HCT116 (cell line): ENCODE results near the gene PDE1A. TPM values are rescaled to one million over a fixed set of nuclear protein-coding genes. Genes with fewer than 3 reads are reported as not detected.

ENCODE experiments used
- ATAC-seq: fragments of 200-7000 bp; cut with Tn5 transposase; 2 replicates; pipeline ENCODE4 v1.9.1; 2020; ENCODE audit warnings: mild to moderate bottlenecking, moderate library complexity
- BruUV-seq: library from RNA; stranded (reverse); fragments of 400-500 nt; replicated peaks from 2 replicates; lab custom pipeline; 2021; lab: Mats Ljungman, UMichigan
- CTCF ChIA-PET: fragments of 300-600 bp; sonication (Branson Sonifier 250); formaldehyde crosslinking; loops from one replicate; lab custom pipeline; 2021; ENCODE audit warnings: antibody characterized with exemption; lab: Charles Lee
- POLR2A ChIA-PET: fragments of 300-600, 350-600 bp; sonication (Branson Sonifier 250); formaldehyde crosslinking; loops from one replicate; lab custom pipeline; 2021; ENCODE audit warnings: antibody characterized with exemption; lab: Charles Lee
- RAD21 ChIA-PET, 2 experiments: fragments of 300-600 bp; sonication (Branson Sonifier 250); formaldehyde crosslinking; loops; one replicate each; lab custom pipeline; 2023; ENCODE audit warnings: low total read pairs in 2 of 2; ENCODE audit not compliant: uncharacterized antibody in 2 of 2, unreplicated experiment in 2 of 2, low non-redundant PET in 1 of 2; lab: Charles Lee
- DNase-seq: peaks from one replicate; pipeline ENCODE4 v3.0.0-alpha.2; 2010; ENCODE audit warnings: low read depth, low spot score
- H2AFZ ChIP-seq: fragments of 200-600 bp; shearing (Covaris generic), sonication (generic); 2 replicates; pipeline ENCODE4 v1.6.1; 2017; ENCODE audit warnings: low read depth, mixed run types, mixed read lengths, antibody characterized with exemption, low read length; ENCODE audit not compliant: poor library complexity, severe bottlenecking
- H3K27ac ChIP-seq: 2 replicates; pipeline ENCODE4 v1.5.1; 2012; ENCODE audit warnings: low read depth, low read length
- H3K27me3 ChIP-seq: fragments of 200-600 bp; sonication (generic); 2 replicates; pipeline ENCODE4 v1.6.1; 2016; ENCODE audit warnings: mixed run types, low read length, mixed read lengths; ENCODE audit not compliant: insufficient read depth
- H3K36me3 ChIP-seq, 2 experiments: fragments of 200-500 bp in 1 of 2; fragments of 200-600 bp in 1 of 2; sonication (Bioruptor generic) in 1 of 2; sonication (generic) in 1 of 2; 2 replicates each; pipeline versions ENCODE4 v1.5.1 to v1.6.1; 2014 to 2016; ENCODE audit warnings: low read length in 2 of 2, inconsistent platforms in 1 of 2, mixed read lengths in 1 of 2, mixed run types in 1 of 2; ENCODE audit not compliant: insufficient read depth in 2 of 2, control insufficient read depth in 1 of 2
- H3K4me1 ChIP-seq, 2 experiments: fragments of 200-600 bp in 1 of 2; sonication (generic) in 1 of 2; 2 replicates each; pipeline versions ENCODE4 v1.5.1 to v1.6.1; 2012 to 2017; ENCODE audit warnings: low read length in 2 of 2, inconsistent platforms in 1 of 2, mild to moderate bottlenecking in 1 of 2, mixed read lengths in 1 of 2, mixed run types in 1 of 2, moderate library complexity in 1 of 2; ENCODE audit not compliant: insufficient read depth in 2 of 2, control insufficient read depth in 1 of 2
- H3K4me2 ChIP-seq: fragments of 200-600 bp; sonication (generic); 2 replicates; pipeline ENCODE4 v1.6.1; 2017; ENCODE audit warnings: mixed run types, low read length, mixed read lengths
- H3K4me3 ChIP-seq, 2 experiments: fragments of 200-600 bp in 1 of 2; sonication (generic) in 1 of 2; replicated peaks in 1 of 2; 2 replicates each; pipeline ENCODE4 v1.5.1; 2011 to 2016; ENCODE audit warnings: low read length in 2 of 2, control low read depth in 1 of 2, low read depth in 1 of 2, mild to moderate bottlenecking in 1 of 2, mixed read lengths in 1 of 2, mixed run types in 1 of 2
- H3K79me2 ChIP-seq: fragments of 200-600 bp; sonication (generic); 2 replicates; pipeline ENCODE4 v1.6.1; 2017; ENCODE audit warnings: mild to moderate bottlenecking, mixed run types, low read length, moderate library complexity, mixed read lengths; ENCODE audit not compliant: insufficient read depth
- H3K9ac ChIP-seq: fragments of 200-600 bp; sonication (generic); 2 replicates; pipeline ENCODE4 v1.6.1; 2016; ENCODE audit warnings: low read length, mixed read lengths
- H3K9me2 ChIP-seq: fragments of 200-600 bp; sonication (generic), shearing (Covaris generic); 2 replicates; pipeline ENCODE4 v1.6.1; 2017; ENCODE audit warnings: mixed run types, mild to moderate bottlenecking, moderate library complexity; ENCODE audit not compliant: insufficient read depth
- H3K9me3 ChIP-seq, 2 experiments: fragments of 200-500 bp in 1 of 2; fragments of 200-600 bp in 1 of 2; sonication (Bioruptor generic) in 1 of 2; sonication (generic) in 1 of 2; 2 replicates each; pipeline ENCODE4 v1.6.1; 2014 to 2017; ENCODE audit warnings: low read length in 2 of 2, mixed read lengths in 2 of 2, inconsistent platforms in 1 of 2, low read depth in 1 of 2, mild to moderate bottlenecking in 1 of 2, mixed run types in 1 of 2, moderate library complexity in 1 of 2; ENCODE audit not compliant: control insufficient read depth in 1 of 2, insufficient read depth in 1 of 2
- H4K20me1 ChIP-seq: fragments of 200-600 bp; sonication (generic), shearing (Covaris generic); 2 replicates; pipeline ENCODE4 v1.6.1; 2017; ENCODE audit warnings: mixed run types, mild to moderate bottlenecking, moderate library complexity; ENCODE audit not compliant: insufficient read depth
- CBX3 ChIP-seq: IDR thresholded peaks from 2 replicates; pipeline ENCODE4 v1.6.1; 2012; ENCODE audit warnings: low read depth
- ELF1 ChIP-seq: IDR thresholded peaks from 2 replicates; pipeline ENCODE4 v1.6.1; 2012; ENCODE audit warnings: low read depth, borderline replicate concordance
- FOSL1 ChIP-seq: IDR thresholded peaks from 2 replicates; pipeline ENCODE4 v1.6.1; 2012; ENCODE audit warnings: low read depth
- JUND ChIP-seq: IDR thresholded peaks from 2 replicates; pipeline ENCODE4 v1.6.1; 2012
- POLR2AphosphoS5 ChIP-seq: IDR thresholded peaks from 2 replicates; pipeline ENCODE4 v1.6.1; 2011; ENCODE audit warnings: mild to moderate bottlenecking, low read depth, low read length, moderate library complexity
- SIN3A ChIP-seq: IDR thresholded peaks from 2 replicates; pipeline ENCODE4 v1.6.1; 2012; ENCODE audit warnings: low read depth
- SP1 ChIP-seq: IDR thresholded peaks from 2 replicates; pipeline ENCODE4 v1.6.1; 2012; ENCODE audit warnings: low read depth
- SRF ChIP-seq: IDR thresholded peaks from 2 replicates; pipeline ENCODE4 v1.6.1; 2012; ENCODE audit warnings: low read depth
- TCF7L2 ChIP-seq: IDR thresholded peaks from 2 replicates; pipeline ENCODE4 v1.7.0; 2011; ENCODE audit warnings: borderline replicate concordance, inconsistent platforms; ENCODE audit not compliant: insufficient read depth, insufficient read length; ENCODE audit errors: extremely low read depth
- YY1 ChIP-seq: IDR thresholded peaks from 2 replicates; pipeline ENCODE4 v1.6.1; 2011; ENCODE audit warnings: low read length, low read depth, moderate library complexity, mild to moderate bottlenecking; ENCODE audit not compliant: insufficient replicate concordance; ENCODE audit errors: extremely low read depth
- ZFX ChIP-seq: fragments of 450-650 bp; IDR thresholded peaks from 2 replicates; pipeline ENCODE4 v1.6.1; 2017
- ZNF274 ChIP-seq: fragments of 200-500 bp; sonication (Bioruptor generic); IDR thresholded peaks from 2 replicates; pipeline ENCODE4 v1.6.1; 2014; ENCODE audit warnings: mild to moderate bottlenecking, low read depth, low read length, inconsistent platforms
- intact Hi-C: fragments of 100-400 bp; cut with micrococcal nuclease; formaldehyde crosslinking; loops from 2 replicates; pipeline ENCODE4 v1.10.0; 2022
- total RNA-seq: library from RNA; stranded (reverse); gene quantifications from one replicate; pipeline ENCODE4 v1.2.1, GENCODE V29; 2021; ENCODE audit not compliant: unreplicated experiment
- TF ChIP-seq, protein P1 (sequence below), 3 experiments: fragments of 200-600 bp in 1 of 3; sonication (generic) in 1 of 3; IDR thresholded peaks in 2 of 3; conservative IDR thresholded peaks in 1 of 3; 2 replicates each; pipeline ENCODE4 v1.5.1; 2012 to 2017; ENCODE audit warnings: low read depth in 2 of 3, low read length in 2 of 3, antibody characterized with exemption in 1 of 3, borderline replicate concordance in 1 of 3, control low read depth in 1 of 3, mild to moderate bottlenecking in 1 of 3, mixed read lengths in 1 of 3, mixed run types in 1 of 3, moderate library complexity in 1 of 3; ENCODE audit not compliant: insufficient read depth in 1 of 3
- TF ChIP-seq, protein P2 (sequence below): IDR thresholded peaks from 2 replicates; pipeline ENCODE4 v1.6.1; 2012

Gene PDE1A
- total RNA-seq, 1 experiment from 2014 or later = 0.12 TPM

DNA sequence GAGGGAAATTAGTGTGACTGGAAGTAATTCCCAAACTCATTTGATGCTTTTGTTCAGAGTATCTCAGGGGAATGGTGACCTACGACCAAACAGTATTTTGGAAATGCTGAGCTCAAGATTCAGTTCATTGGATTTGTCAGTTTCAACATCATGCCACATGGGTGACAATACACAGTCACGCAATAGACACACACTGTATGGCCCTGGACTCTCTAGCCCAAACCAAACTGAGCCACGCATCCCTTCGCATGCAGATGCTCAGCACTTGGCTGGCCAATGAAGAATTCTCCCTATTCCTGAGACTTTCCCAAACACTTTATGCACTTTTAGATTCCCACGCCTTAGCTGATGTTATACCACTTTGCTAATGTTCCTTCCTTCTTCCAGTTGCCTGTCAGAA, 10.0 kb downstream of the PDE1A start:
- RAD21 ChIA-PET = no interaction called here
- Histone ChIP-seq H4K20me1 (no peaks in the 10 kb centered on the region), H3K36me3 (no peaks in the 10 kb centered on the region), H3K79me2 (no peaks in the 10 kb centered on the region), H3K4me3 (no peak overlapping the region), H3K4me2 (no peak overlapping the region), H3K4me1 (no peaks in the 10 kb centered on the region), H2AFZ (no peak overlapping the region), H3K27me3 (no peaks in the 10 kb centered on the region), H3K9me2 (no peaks in the 10 kb centered on the region), H3K9ac (no peak overlapping the region), H3K9me3 (no peaks in the 10 kb centered on the region), H3K27ac (no peak overlapping the region)
- BruUV-seq = no TSS peak
- TF ChIP-seq, protein P1, sequence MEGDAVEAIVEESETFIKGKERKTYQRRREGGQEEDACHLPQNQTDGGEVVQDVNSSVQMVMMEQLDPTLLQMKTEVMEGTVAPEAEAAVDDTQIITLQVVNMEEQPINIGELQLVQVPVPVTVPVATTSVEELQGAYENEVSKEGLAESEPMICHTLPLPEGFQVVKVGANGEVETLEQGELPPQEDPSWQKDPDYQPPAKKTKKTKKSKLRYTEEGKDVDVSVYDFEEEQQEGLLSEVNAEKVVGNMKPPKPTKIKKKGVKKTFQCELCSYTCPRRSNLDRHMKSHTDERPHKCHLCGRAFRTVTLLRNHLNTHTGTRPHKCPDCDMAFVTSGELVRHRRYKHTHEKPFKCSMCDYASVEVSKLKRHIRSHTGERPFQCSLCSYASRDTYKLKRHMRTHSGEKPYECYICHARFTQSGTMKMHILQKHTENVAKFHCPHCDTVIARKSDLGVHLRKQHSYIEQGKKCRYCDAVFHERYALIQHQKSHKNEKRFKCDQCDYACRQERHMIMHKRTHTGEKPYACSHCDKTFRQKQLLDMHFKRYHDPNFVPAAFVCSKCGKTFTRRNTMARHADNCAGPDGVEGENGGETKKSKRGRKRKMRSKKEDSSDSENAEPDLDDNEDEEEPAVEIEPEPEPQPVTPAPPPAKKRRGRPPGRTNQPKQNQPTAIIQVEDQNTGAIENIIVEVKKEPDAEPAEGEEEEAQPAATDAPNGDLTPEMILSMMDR (IDR thresholded peaks at IDR 0.05 in 2 of 3, conservative IDR thresholded peaks at IDR 0.05 in 1 of 3; ENCODE audit: borderline replicate concordance in 1 of 3, insufficient read depth in 1 of 3, low read depth in 2 of 3, low read length in 2 of 3) = no peak
- TF ChIP-seq SIN3A (no peak), FOSL1 (no peak), SP1 (no peak), ZFX (no peak), YY1 (no peak), CBX3 (no peak), JUND (no peak), POLR2AphosphoS5 (no peak), ELF1 (no peak), ZNF274 (no peak), TCF7L2 (no peak), SRF (no peak)
- TF ChIP-seq, protein P2, sequence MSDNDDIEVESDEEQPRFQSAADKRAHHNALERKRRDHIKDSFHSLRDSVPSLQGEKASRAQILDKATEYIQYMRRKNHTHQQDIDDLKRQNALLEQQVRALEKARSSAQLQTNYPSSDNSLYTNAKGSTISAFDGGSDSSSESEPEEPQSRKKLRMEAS = no peak
- CTCF ChIA-PET = no interaction called here
- POLR2A ChIA-PET = no interaction called here
- DNase-seq = no peak
- intact Hi-C loops = no loop called here
- ATAC-seq = no peak
